Measurements from ENCODE around the gene NSG2.
A peak's percentile ranks its signal among the peaks of the same experiment; 100 is the strongest.

NSG2 gene

DNA sequence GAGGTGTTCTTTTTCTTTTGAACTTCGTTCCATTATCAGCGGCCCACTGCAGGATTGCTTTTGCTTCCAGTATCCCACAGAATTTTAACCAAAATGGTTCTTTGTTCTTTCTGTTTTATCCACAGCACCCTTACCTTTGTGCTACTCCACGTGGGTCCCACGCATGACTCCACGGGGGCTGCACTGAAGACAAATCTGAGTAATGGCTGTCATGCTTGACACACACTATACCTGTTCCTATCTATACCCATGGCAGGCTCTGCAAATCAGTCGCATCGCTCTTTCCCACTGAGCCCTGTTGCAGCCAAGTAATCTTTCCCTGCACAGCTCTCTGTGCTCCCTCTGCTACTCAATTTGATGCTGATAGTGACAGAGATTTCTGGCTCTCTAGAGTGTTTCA is 69.7 kb downstream of the NSG2 start:
- ChIA-PET CTCF (no interaction called here), POLR2A (no interaction called here)
- no peak for TF ChIP-seq L3MBTL2 (conservative IDR thresholded peaks at IDR 0.05)
- TF ChIP-seq ELF4 (IDR thresholded peaks at IDR 0.05): no peak
- TF ChIP-seq ZNF384 (IDR thresholded peaks at IDR 0.05): no peak
- no peak for TF ChIP-seq FOXK2 (IDR thresholded peaks at IDR 0.05)
- TF ChIP-seq SP1 (IDR thresholded peaks at IDR 0.05): no peak
- TF ChIP-seq LEF1 (IDR thresholded peaks at IDR 0.05; ENCODE audit: borderline replicate concordance): no peak
- TF ChIP-seq CTBP1 (IDR thresholded peaks at IDR 0.05; ENCODE audit: borderline replicate concordance): no peak
- no peak for TF ChIP-seq BHLHE40 (IDR thresholded peaks at IDR 0.05; ENCODE audit: borderline replicate concordance)
- no peak for TF ChIP-seq SUZ12 (IDR thresholded peaks at IDR 0.05)
- TF ChIP-seq FOXA1 (IDR thresholded peaks at IDR 0.05): no peak
- no peak for TF ChIP-seq NFRKB (IDR thresholded peaks at IDR 0.05)
- no peak for TF ChIP-seq FOXM1 (IDR thresholded peaks at IDR 0.05; ENCODE audit: borderline replicate concordance)
- no peak for TF ChIP-seq ARNT (IDR thresholded peaks at IDR 0.05)
- TF ChIP-seq, protein P1, sequence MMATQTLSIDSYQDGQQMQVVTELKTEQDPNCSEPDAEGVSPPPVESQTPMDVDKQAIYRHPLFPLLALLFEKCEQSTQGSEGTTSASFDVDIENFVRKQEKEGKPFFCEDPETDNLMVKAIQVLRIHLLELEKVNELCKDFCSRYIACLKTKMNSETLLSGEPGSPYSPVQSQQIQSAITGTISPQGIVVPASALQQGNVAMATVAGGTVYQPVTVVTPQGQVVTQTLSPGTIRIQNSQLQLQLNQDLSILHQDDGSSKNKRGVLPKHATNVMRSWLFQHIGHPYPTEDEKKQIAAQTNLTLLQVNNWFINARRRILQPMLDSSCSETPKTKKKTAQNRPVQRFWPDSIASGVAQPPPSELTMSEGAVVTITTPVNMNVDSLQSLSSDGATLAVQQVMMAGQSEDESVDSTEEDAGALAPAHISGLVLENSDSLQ (IDR thresholded peaks at IDR 0.05): no peak
- TF ChIP-seq TARDBP (IDR thresholded peaks at IDR 0.05): no peak
- no peak for TF ChIP-seq HDGF (IDR thresholded peaks at IDR 0.05; ENCODE audit: borderline replicate concordance)
- DNase-seq (ENCODE audit: extremely low spot score): no peak

DNA sequence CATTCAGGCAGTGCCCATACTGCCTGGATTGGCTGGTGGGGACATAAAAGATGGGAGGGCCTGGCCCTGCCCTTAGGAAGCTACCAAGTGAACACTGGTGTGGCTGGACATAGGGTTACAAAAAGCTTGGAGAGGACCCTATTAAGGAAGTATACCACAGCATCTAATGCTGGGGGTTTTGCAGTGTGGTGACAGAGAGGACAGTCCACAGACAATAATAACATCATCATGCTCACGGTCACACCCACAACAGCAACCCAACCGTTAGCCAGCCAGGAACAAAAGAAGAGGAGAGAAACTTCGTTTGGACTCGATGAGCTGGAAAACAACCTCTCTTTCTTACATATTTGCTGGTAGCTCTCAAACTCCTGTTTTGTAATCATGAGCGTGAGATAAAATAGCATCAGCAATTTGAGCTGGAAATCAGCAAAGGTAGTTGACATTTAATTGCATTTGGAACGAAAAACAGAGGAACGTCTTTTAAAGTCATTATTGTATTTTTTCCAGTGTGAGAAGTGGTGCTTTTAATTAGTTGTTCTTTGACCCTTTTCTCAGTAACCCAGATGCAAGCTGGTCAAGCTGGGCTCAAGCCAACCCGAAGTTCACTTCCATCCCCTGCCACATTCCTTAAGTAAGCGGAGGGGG is 73.4 kb downstream of the NSG2 start:
- CTCF ChIA-PET: no interaction called here
- POLR2A ChIA-PET: interaction anchor here (1.2 kb wide), 1 partner anchor 9 kb away, joined by 3 read pairs; no protein-coding TSS in a partner anchor
- TF ChIP-seq SUZ12 (IDR thresholded peaks at IDR 0.05): no peak
- TF ChIP-seq HDGF (IDR thresholded peaks at IDR 0.05; ENCODE audit: borderline replicate concordance): no peak
- TF ChIP-seq L3MBTL2 (conservative IDR thresholded peaks at IDR 0.05): no peak
- no peak for TF ChIP-seq CTBP1 (IDR thresholded peaks at IDR 0.05; ENCODE audit: borderline replicate concordance)
- no peak for DNase-seq (ENCODE audit: extremely low spot score)

DNA sequence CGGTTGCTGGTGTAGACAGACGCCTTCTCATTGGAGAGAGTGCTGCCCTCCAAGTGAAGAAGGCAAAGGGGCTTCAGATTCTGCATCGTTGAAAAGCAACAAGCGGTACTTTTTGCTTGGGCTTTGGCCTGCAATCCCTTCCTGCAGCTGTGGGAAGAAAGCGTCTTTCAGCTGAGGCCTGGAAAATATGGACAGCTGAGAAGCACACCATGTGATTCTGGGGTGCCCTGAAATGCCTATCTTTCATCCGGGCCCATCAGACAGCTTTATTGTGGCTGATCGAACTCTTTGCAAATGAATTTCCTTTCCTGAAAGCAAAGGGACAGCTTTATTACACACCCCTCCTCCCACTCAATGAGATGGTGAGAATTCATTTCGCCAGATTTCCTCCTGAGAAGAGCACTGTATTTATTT is 74.0 kb downstream of the NSG2 start:
- TF ChIP-seq L3MBTL2 (conservative IDR thresholded peaks at IDR 0.05) (no peak), BHLHE40 (IDR thresholded peaks at IDR 0.05; ENCODE audit: borderline replicate concordance) (no peak), ZNF384 (IDR thresholded peaks at IDR 0.05) (no peak), FOXK2 (IDR thresholded peaks at IDR 0.05) (no peak), FOXM1 (IDR thresholded peaks at IDR 0.05; ENCODE audit: borderline replicate concordance) (no peak), HDGF (IDR thresholded peaks at IDR 0.05; ENCODE audit: borderline replicate concordance) (no peak), ELF4 (IDR thresholded peaks at IDR 0.05) (no peak), FOXA1 (IDR thresholded peaks at IDR 0.05) (no peak), CTBP1 (IDR thresholded peaks at IDR 0.05; ENCODE audit: borderline replicate concordance) (no peak), ARNT (IDR thresholded peaks at IDR 0.05) (no peak), TARDBP (IDR thresholded peaks at IDR 0.05) (no peak), NFRKB (IDR thresholded peaks at IDR 0.05) (no peak), SUZ12 (IDR thresholded peaks at IDR 0.05) (no peak), SP1 (IDR thresholded peaks at IDR 0.05) (no peak), LEF1 (IDR thresholded peaks at IDR 0.05; ENCODE audit: borderline replicate concordance) (no peak)
- TF ChIP-seq, protein P1 (IDR thresholded peaks at IDR 0.05): no peak
- POLR2A ChIA-PET: interaction anchor here (1.2 kb wide), 1 partner anchor 9 kb away, joined by 3 read pairs; no protein-coding TSS in a partner anchor
- CTCF ChIA-PET: no interaction called here
- no peak for DNase-seq (ENCODE audit: extremely low spot score)

DNA sequence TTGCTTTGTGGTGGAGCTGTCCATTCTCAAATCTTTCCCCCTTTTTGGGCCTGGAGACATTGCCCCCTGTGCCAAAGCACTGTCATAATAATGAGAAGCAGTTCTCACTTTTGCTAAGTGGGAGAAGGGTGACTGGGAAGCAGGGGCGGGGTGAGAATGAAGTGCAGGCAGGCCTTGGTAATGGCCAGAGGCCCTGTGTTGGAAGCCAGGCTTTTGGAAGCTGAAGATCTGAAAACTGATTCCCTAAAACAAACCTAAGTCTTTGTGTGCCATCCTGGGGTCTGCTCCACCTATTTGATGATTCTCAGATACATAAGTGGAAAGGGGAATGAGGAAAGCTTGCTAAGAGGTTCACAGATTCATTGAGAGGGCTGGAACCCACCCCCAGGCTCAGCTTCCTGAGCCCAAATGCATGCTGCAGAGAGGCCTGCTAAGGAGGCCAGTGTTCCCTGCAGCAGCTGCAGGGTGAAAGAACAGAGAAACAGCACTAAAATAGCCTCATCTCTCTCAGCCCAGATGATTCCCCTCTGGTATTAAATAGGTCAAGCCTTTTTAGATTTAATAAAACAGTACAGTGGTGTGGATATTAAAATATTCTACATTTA is 75.0 kb downstream of the NSG2 start:
- DNase-seq (ENCODE audit: extremely low spot score): no peak
- CTCF ChIA-PET: no interaction called here
- TF ChIP-seq FOXM1 (IDR thresholded peaks at IDR 0.05; ENCODE audit: borderline replicate concordance) (no peak), ZNF384 (IDR thresholded peaks at IDR 0.05) (no peak), SUZ12 (IDR thresholded peaks at IDR 0.05) (no peak), ELF4 (IDR thresholded peaks at IDR 0.05) (no peak), FOXK2 (IDR thresholded peaks at IDR 0.05) (no peak), CTBP1 (IDR thresholded peaks at IDR 0.05; ENCODE audit: borderline replicate concordance) (no peak)
- POLR2A ChIA-PET: no interaction called here

DNA sequence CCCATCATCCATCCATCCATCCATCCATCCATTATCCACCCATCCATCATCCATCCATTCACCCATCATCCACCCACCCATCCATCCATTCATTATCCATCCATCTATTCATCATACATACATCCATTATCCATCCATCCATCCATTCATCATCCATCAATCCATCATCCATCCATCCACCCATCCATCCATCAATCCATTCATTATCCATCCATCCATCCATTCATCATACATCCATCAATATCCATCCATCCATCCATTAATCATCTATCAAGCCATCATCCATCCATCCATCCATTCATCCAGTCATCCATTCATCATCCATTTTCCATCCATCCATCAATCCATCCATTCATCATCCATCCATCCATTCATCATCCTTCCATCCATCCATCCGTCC is 89.0 kb downstream of the NSG2 start:
- ChIA-PET CTCF (no interaction called here), POLR2A (no interaction called here)
- no peak for DNase-seq (ENCODE audit: extremely low spot score)
- TF ChIP-seq TARDBP (IDR thresholded peaks at IDR 0.05) (no peak), FOXA1 (IDR thresholded peaks at IDR 0.05) (no peak), BHLHE40 (IDR thresholded peaks at IDR 0.05; ENCODE audit: borderline replicate concordance) (no peak), CTBP1 (IDR thresholded peaks at IDR 0.05; ENCODE audit: borderline replicate concordance) (0 out of 2 replicates have a peak, but pooled peaks have one; percentile 14), HDGF (IDR thresholded peaks at IDR 0.05; ENCODE audit: borderline replicate concordance) (no peak), ARNT (IDR thresholded peaks at IDR 0.05) (no peak), ZNF384 (IDR thresholded peaks at IDR 0.05) (no peak), ELF4 (IDR thresholded peaks at IDR 0.05) (no peak), SP1 (IDR thresholded peaks at IDR 0.05) (no peak)
- TF ChIP-seq, protein P1 (IDR thresholded peaks at IDR 0.05): peak; percentile 64

DNA sequence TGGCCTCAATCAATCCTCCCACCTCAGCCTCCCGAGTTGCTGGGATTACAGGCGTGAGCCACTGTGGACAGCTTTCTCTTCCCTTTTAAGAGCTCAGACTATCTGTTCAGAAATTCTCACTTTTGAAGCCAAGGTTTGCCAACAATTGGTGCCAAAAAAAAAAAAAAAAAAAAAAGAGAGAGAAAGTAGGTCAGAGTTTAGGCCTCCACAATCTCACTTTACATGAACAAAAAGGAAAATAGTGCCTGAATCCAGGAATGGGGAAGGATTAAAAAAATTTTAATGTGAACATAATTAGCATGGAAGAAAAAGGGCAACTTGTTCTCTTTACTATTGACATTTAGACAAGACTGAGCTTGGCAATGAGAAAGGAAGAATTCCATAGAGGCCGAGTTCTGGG is 94.1 kb downstream of the NSG2 start:
- ChIA-PET CTCF (no interaction called here), POLR2A (no interaction called here)
- DNase-seq (ENCODE audit: extremely low spot score): no peak
- no peak for TF ChIP-seq LEF1 (IDR thresholded peaks at IDR 0.05; ENCODE audit: borderline replicate concordance)
- no peak for TF ChIP-seq L3MBTL2 (conservative IDR thresholded peaks at IDR 0.05)
- no peak for TF ChIP-seq FOXM1 (IDR thresholded peaks at IDR 0.05; ENCODE audit: borderline replicate concordance)
- TF ChIP-seq ELF4 (IDR thresholded peaks at IDR 0.05): no peak
- TF ChIP-seq NFRKB (IDR thresholded peaks at IDR 0.05): no peak
- TF ChIP-seq, protein P1 (IDR thresholded peaks at IDR 0.05): no peak
- TF ChIP-seq ARNT (IDR thresholded peaks at IDR 0.05): no peak
- TF ChIP-seq CTBP1 (IDR thresholded peaks at IDR 0.05; ENCODE audit: borderline replicate concordance): no peak
- no peak for TF ChIP-seq ZNF384 (IDR thresholded peaks at IDR 0.05)

All from HEK293T (cell line).